Right lobe of liver (tissue), 6 donors: ENCODE measurements around the gene NME3. TPM values are rescaled to one million over a fixed set of nuclear protein-coding genes. Genes with fewer than 3 reads are reported as not detected.
A peak's percentile ranks its signal among the peaks of the same experiment; 100 is the strongest.

Experiments
- ATAC-seq, 4 donors: fragments of 200-7000 bp; cut with Tn5 transposase; one replicate each; pipeline ENCODE4 v1.9.1; 2020; ENCODE audit warnings: mild to moderate bottlenecking in 4 of 4, moderate library complexity in 4 of 4
- DNase-seq, 3 donors: peaks; one replicate each; pipeline ENCODE4 v3.0.0-alpha.2; 2020
- H3K27ac ChIP-seq, 3 donors: fragments of 200-600 bp; one replicate each; pipeline ENCODE4 v1.8.0; 2022
- H3K27me3 ChIP-seq, 2 donors: fragments of 200-600 bp; one replicate each; pipeline ENCODE4 v1.8.0; 2022
- H3K36me3 ChIP-seq, 4 donors: fragments of 200-600 bp; sonication (generic) in 1 of 4; one replicate each; pipeline versions ENCODE4 v1.5.1 to v1.8.0; 2017 to 2022; ENCODE audit warnings: control low read depth in 1 of 4
- H3K4me1 ChIP-seq, 4 donors: fragments of 200-600 bp; sonication (generic) in 1 of 4; one replicate each; pipeline versions ENCODE4 v1.5.1 to v1.8.0; 2017 to 2022; ENCODE audit warnings: control low read depth in 1 of 4
- H3K4me3 ChIP-seq, 3 donors: fragments of 200-600 bp; one replicate each; pipeline ENCODE4 v1.8.0; 2022
- H3K9me3 ChIP-seq, 4 donors: fragments of 200-600 bp; sonication (generic) in 1 of 4; one replicate each; pipeline versions ENCODE4 v1.5.1 to v1.8.0; 2017 to 2022; ENCODE audit warnings: control low read depth in 1 of 4
- POLR2A ChIP-seq: fragments of 450-650 bp; IDR thresholded peaks from one replicate; pipeline ENCODE4 v1.6.1; 2017; ENCODE audit warnings: antibody characterized with exemption, mild to moderate bottlenecking
- WGBS: methylation state at CpG from one replicate; pipeline ENCODE4 v1.1.6; 2018; ENCODE audit warnings: low coverage, low lambda C conversion rate; ENCODE audit not compliant: insufficient coverage; ENCODE audit errors: missing lambda C conversion rate; 5-methylcytosine and 5-hydroxymethylcytosine counted together
- intact Hi-C, 2 donors: fragments of 100-400 bp; cut with DNase I; formaldehyde crosslinking; loops; one replicate each; pipeline versions ENCODE4 v1.11.2 to v1.14.1; 2022
- long read RNA-seq: library from polyadenylated mRNA; unstranded; transcript quantifications from one replicate; pipeline ENCODE4 v2.0.0, GENCODE V29; 2019
- total RNA-seq, 6 experiments: library from RNA; depleted of rRNA in 2 of 6; stranded (reverse); fragments of >200 nt in 2 of 6; fragmentation: NEBNext Ultra II Directional in 3 of 6; extraction: Animal tissue kit (Norgen Biotek cat#: 25700) in 3 of 6; gene quantifications; one replicate each; pipeline versions ENCODE4 v1.1.0 to v1.2.4, GENCODE V29; 2016 to 2023
- TF ChIP-seq, protein P1 (sequence below), 4 donors: fragments of 200-600 bp in 3 of 4; fragments of 450-650 bp in 1 of 4; IDR thresholded peaks; one replicate each; pipeline versions ENCODE4 v1.5.1 to v1.8.0; 2016 to 2022; ENCODE audit warnings: antibody characterized with exemption in 4 of 4, mild to moderate bottlenecking in 2 of 4
- donor health status: DM: no; HTN: yes; CAD: no.
- donor health status: DM: no; HTN: no; CAD: no.
- donor health status: DM: no; HTN: no; CAD: no.
- donor health status: DM: no; HTN: yes; CAD: no.
- donor health status: DM: no; HTN: yes; CAD: no.

The NME3 gene
- total RNA-seq, result 10 to 100 TPM; 17.9 to 36.1 (median 23.2) TPM
- long read RNA-seq, transcript NME3-201 (5 exons, 1,069 nt), result major isoform, 9 of 11 reads
- long read RNA-seq, partial matches to known transcripts, result 0 of 11 reads
- long read RNA-seq, other reads (novel, unspliced or antisense), result 0 of 11 reads

DNA sequence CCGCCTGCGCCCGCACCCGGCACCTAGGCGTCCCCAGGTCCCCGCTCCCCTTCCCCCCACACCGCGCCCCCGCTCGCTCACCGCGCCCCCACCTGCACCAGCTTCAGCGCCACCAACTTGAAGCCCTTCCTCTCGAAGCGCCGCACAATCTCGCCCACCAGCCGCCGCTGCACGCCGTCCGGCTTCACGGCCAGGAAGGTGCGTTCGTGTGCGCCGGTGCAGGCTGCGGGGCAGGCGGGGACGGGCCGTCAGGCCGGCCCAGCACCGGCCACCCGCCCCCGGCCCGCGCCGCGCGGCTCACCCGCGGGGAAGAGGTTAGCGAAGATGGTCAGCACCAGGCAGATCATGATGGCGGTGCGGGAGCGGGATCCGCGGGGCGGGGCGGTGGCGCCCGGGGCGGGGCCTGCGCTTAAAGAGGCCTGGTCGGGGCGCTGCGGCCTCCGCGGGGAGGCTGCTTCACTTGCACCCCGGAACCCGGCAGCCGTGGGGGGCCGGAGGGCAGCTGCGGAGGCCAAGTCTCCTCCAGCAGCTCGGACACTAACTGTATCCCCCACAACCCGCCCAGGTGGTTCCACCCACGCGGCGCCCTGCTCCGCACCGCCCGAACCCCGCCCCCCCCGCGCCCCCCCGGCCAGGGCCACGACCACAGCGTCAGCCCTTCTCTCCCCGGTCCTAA lies at the start of gene NME3:
TSS of gene NME3 (minus strand) at position 356 of the 676 bp plus-strand sequence. CDS start at position 347, 9 bp downstream.
- peak within 1 kb of the TSS; percentile 94 to 100 (median 98) for H3K4me3 ChIP-seq
- H3K27me3 ChIP-seq, result no peaks in the 10 kb centered on the region
- intact Hi-C loops, result no loop called here
- DNase-seq (peak; percentile 86), ATAC-seq (peak; percentile 33 to 59 (median 51))
- peaks cover 0 to 22% (median 6%) of the 10 kb centered on the region in 4 donors for H3K4me1 ChIP-seq
- TF ChIP-seq, protein P1, sequence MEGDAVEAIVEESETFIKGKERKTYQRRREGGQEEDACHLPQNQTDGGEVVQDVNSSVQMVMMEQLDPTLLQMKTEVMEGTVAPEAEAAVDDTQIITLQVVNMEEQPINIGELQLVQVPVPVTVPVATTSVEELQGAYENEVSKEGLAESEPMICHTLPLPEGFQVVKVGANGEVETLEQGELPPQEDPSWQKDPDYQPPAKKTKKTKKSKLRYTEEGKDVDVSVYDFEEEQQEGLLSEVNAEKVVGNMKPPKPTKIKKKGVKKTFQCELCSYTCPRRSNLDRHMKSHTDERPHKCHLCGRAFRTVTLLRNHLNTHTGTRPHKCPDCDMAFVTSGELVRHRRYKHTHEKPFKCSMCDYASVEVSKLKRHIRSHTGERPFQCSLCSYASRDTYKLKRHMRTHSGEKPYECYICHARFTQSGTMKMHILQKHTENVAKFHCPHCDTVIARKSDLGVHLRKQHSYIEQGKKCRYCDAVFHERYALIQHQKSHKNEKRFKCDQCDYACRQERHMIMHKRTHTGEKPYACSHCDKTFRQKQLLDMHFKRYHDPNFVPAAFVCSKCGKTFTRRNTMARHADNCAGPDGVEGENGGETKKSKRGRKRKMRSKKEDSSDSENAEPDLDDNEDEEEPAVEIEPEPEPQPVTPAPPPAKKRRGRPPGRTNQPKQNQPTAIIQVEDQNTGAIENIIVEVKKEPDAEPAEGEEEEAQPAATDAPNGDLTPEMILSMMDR (IDR thresholded peaks at IDR 0.05), result no peak
- no peak for TF ChIP-seq POLR2A
- WGBS, result no CpG with 5 or more reads among the region's 79 CpGs
- peaks cover 0 to 11% (median 0%) of the 10 kb centered on the region in 4 donors for H3K36me3 ChIP-seq
- H3K27ac ChIP-seq, result peak within 1 kb of the TSS; percentile 20 to 93 (median 84)
- no peaks in the 10 kb centered on the region for H3K9me3 ChIP-seq

DNA sequence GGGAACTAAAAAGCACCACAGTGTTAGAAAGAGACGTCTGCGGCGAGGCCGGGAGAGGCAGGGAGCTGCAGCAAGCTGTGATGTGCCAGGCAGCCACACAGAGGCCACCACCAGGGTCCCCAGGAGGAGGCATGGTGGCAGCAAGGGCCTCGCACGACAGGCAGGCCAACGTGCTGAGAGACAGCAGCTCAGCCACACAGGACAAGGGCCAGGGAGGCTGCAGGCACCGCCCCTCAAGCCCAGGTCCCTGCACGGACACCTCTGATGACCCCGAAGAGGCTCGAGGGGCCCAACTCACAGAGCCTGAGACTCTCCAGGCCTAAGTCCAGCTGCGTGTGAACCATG lies 49.6 kb upstream of the NME3 start:
- ATAC-seq (no peak), DNase-seq (no peak)
- intact Hi-C loops, result loop anchor here in 1 of 2 donors (5.0 kb wide), 1 partner anchor 44 kb away; no protein-coding TSS in a partner anchor
- no peak for TF ChIP-seq POLR2A
- TF ChIP-seq, protein P1 (IDR thresholded peaks at IDR 0.05), result no peak
- no peak overlapping the region for H3K27ac ChIP-seq
- H3K4me1 ChIP-seq, result peaks cover 0 to 40% (median 19%) of the 10 kb centered on the region in 4 donors
- H3K27me3 ChIP-seq, result no peaks in the 10 kb centered on the region
- H3K9me3 ChIP-seq, result no peaks in the 10 kb centered on the region
- WGBS, result 0% methylated on average over 2 of the region's 12 CpGs
- no peak overlapping the region for H3K4me3 ChIP-seq
- peaks cover 0 to 52% (median 29%) of the 10 kb centered on the region in 4 donors for H3K36me3 ChIP-seq

DNA sequence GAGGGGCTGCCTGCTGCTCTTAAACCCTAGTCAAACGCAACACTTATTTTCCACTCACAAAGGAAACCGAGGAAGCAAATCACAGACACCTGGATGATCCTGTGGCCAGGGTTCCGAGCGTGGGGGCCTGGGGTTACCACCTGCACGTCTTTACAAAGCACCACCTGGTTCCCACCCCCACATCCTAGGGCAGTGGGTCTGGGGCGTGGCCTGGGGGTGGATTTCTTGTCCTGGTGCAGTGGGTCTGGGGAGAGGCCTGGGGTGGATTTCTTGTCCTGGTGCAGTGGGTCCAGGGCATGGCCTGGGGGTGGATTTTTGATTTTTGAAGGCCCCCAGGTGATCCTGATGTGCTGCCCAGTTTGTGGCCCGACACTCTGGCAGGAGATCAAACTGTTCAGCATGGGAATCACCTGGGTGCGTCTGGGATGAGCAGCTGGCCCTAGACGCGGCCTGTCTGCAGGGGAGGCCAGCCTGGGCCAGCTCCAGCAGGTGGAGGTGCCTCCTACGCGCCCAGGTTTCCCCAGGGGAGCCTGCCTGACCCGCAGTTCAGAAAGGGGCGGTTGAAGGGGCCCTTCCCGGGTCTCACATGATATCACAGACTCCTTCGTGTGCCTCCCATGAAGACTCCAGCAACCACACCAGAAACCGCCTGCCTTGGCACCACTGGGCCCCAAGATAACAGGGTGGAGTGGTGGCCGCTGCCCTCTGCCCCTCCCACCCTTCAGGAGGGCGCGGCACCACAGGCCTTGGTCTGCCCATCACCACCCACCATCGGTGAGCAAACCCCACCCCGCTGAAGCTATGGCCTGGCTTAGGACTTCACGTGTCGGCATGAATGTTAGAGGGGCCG lies 49.0 kb upstream of the NME3 start:
- H3K4me3 ChIP-seq, result no peak overlapping the region
- intact Hi-C loops, result loop anchor here in 1 of 2 donors (5.0 kb wide), 1 partner anchor 43 kb away; no protein-coding TSS in a partner anchor
- no peaks in the 10 kb centered on the region for H3K9me3 ChIP-seq
- DNase-seq (no peak), ATAC-seq (no peak)
- no peaks in the 10 kb centered on the region for H3K27me3 ChIP-seq
- peaks cover 0 to 38% (median 18%) of the 10 kb centered on the region in 4 donors for H3K4me1 ChIP-seq
- TF ChIP-seq, protein P1 (IDR thresholded peaks at IDR 0.05), result no peak
- TF ChIP-seq POLR2A, result no peak
- no peak overlapping the region for H3K27ac ChIP-seq
- H3K36me3 ChIP-seq, result peaks cover 0 to 56% (median 31%) of the 10 kb centered on the region in 4 donors
- WGBS, result 76% methylated on average over 4 of the region's 25 CpGs

DNA sequence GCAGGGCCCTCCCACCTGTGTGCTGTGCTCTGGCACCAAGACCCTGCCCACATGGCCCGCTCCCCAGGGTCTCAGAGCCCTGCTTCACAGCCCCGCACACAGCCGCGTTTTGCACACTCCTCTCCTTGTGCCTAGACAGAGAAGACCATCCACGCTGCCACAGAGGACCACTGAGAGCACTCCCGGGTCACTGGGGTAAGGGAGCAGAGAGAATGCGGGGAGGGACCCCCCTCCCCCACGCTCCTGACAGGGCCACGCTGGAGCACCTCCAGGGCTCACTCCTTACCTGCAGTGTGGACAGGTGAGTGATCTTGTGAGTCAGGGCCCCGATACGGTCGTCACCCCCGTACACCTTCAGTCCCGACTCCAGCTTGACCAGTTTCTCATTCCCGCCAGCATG lies 48.3 kb upstream of the NME3 start:
- Histone ChIP-seq H3K9me3 (no peaks in the 10 kb centered on the region), H3K4me3 (no peak overlapping the region), H3K4me1 (peaks cover 0 to 38% (median 15%) of the 10 kb centered on the region in 4 donors), H3K36me3 (peaks cover 0 to 62% (median 33%) of the 10 kb centered on the region in 4 donors), H3K27ac (no peak overlapping the region), H3K27me3 (no peaks in the 10 kb centered on the region)
- 89% methylated on average over 5 of the region's 15 CpGs for WGBS
- DNase-seq (no peak), ATAC-seq (no peak)
- no peak for TF ChIP-seq POLR2A
- intact Hi-C loops, result loop anchor here in 1 of 2 donors (5.0 kb wide), 1 partner anchor 42 kb away; no protein-coding TSS in a partner anchor
